Measurements from ENCODE around the gene PC. TPM values are rescaled to one million over a fixed set of nuclear protein-coding genes. Genes with fewer than 3 reads are reported as not detected.

PC gene
- polyA plus RNA-seq, 1 donor = 25.4 TPM

- DNase-seq = no peak
These were observed 4.9 kb downstream of the PC start for GRCh38 chr11:66953081-66953833.

- DNase-seq = no peak
These were observed 6.3 kb downstream of the PC start for GRCh38 chr11:66951927-66952337.

- DNase-seq = no peak
These were observed 7.0 kb downstream of the PC start for GRCh38 chr11:66951135-66951534.

GRCh38 chr11:66950112-66950535 lies 8.1 kb downstream of the PC start:
- no peak for DNase-seq

- DNase-seq = no peak
These were observed 19.5 kb downstream of the PC start for GRCh38 chr11:66938582-66939135.

GRCh38 chr11:66937193-66937733 lies 20.9 kb downstream of the PC start:
- DNase-seq = no peak

- no peak for DNase-seq
These were observed 21.9 kb downstream of the PC start for GRCh38 chr11:66936311-66936711.

- DNase-seq = no peak
These were observed 23.0 kb downstream of the PC start for GRCh38 chr11:66934950-66935779.

GRCh38 chr11:66933531-66933930 lies 24.7 kb downstream of the PC start:
- DNase-seq = no peak

- DNase-seq = no peak
These were observed 25.6 kb downstream of the PC start for GRCh38 chr11:66932543-66932942.

GRCh38 chr11:66929753-66930152 lies 28.4 kb downstream of the PC start:
- DNase-seq = no peak

GRCh38 chr11:66924272-66924671 lies 33.9 kb downstream of the PC start:
- DNase-seq = no peak

- no peak for DNase-seq
These were observed 35.6 kb downstream of the PC start for GRCh38 chr11:66922551-66922950.

GRCh38 chr11:66920978-66921784 lies 37.0 kb downstream of the PC start:
- DNase-seq = no peak

- DNase-seq = no peak
These were observed 38.3 kb downstream of the PC start for GRCh38 chr11:66919923-66920322.

- no peak for DNase-seq
These were observed 39.4 kb downstream of the PC start for GRCh38 chr11:66918741-66919140.

- no peak for DNase-seq
These were observed 42.3 kb downstream of the PC start for GRCh38 chr11:66915866-66916265.

- no peak for DNase-seq
These were observed 42.9 kb downstream of the PC start for GRCh38 chr11:66915046-66915832.

GRCh38 chr11:66914505-66914904 lies 43.7 kb downstream of the PC start:
- no peak for DNase-seq

GRCh38 chr11:66912911-66913310 lies 45.3 kb downstream of the PC start:
- DNase-seq = no peak

- no peak for DNase-seq
These were observed 45.8 kb downstream of the PC start for GRCh38 chr11:66912361-66912760.

- DNase-seq = no peak
These were observed 47.5 kb downstream of the PC start for GRCh38 chr11:66910669-66911068.
